Kidney (tissue), 14 donors: ENCODE data around the gene ANKRD42. TPM values are rescaled to one million over a fixed set of nuclear protein-coding genes. Genes with fewer than 3 reads are reported as not detected.

Experiments used
- DNase-seq, 5 donors: peaks; one replicate each; pipeline ENCODE4 v3.0.0-alpha.2; 2013 to 2020
- FAIRE-seq: peaks from 2 replicates; lab custom pipeline; 2012; peaks lifted over from hg19 to GRCh38; lab: Jason Lieb, UNC
- H3K27ac ChIP-seq, 2 donors: one replicate each; pipeline ENCODE4 v1.7.0; 2013; ENCODE audit warnings: low read depth in 2 of 2, low read length in 2 of 2, inconsistent platforms in 1 of 2
- H3K27me3 ChIP-seq: one replicate; pipeline ENCODE4 v1.7.1; 2013; ENCODE audit warnings: low read length, inconsistent platforms; ENCODE audit not compliant: control insufficient read depth, insufficient read depth
- H3K36me3 ChIP-seq, 3 donors: one replicate each; pipeline versions ENCODE4 v1.7.0 to v1.7.1; 2013; ENCODE audit warnings: low read length in 3 of 3, control low read depth in 1 of 3, inconsistent platforms in 1 of 3; ENCODE audit not compliant: insufficient read depth in 3 of 3, control insufficient read depth in 2 of 3
- H3K4me1 ChIP-seq, 3 donors: one replicate each; pipeline versions ENCODE4 v1.7.0 to v1.7.1; 2013; ENCODE audit warnings: low read length in 3 of 3, inconsistent platforms in 1 of 3, low read depth in 1 of 3; ENCODE audit not compliant: control insufficient read depth in 2 of 3, insufficient read depth in 2 of 3
- H3K4me3 ChIP-seq, 3 donors: one replicate each; pipeline versions ENCODE4 v1.7.0 to v1.8.1; 2013; ENCODE audit warnings: low read length in 3 of 3, control low read depth in 1 of 3, inconsistent platforms in 1 of 3
- H3K9ac ChIP-seq, 3 donors: one replicate each; pipeline versions ENCODE4 v1.7.0 to v1.7.1; 2013; ENCODE audit warnings: low read length in 3 of 3, control low read depth in 1 of 3, inconsistent platforms in 1 of 3
- H3K9me3 ChIP-seq, 3 donors: one replicate each; pipeline versions ENCODE4 v1.7.0 to v1.7.1; 2013; ENCODE audit warnings: low read length in 3 of 3, control low read depth in 1 of 3, inconsistent platforms in 1 of 3; ENCODE audit not compliant: control insufficient read depth in 2 of 3, insufficient read depth in 1 of 3
- intact Hi-C: fragments of 100-400 bp; cut with DNase I; formaldehyde crosslinking; loops from one replicate; pipeline ENCODE4 v1.11.1; 2022
- polyA plus RNA-seq: library from polyadenylated mRNA; stranded (reverse); fragments of 350-450 nt; fragmentation: Illumina TruSeq; extraction: RNeasy Lipid Tissue Mini Kit (QIAGEN cat#74804); gene quantifications from one replicate; pipeline ENCODE4 v1.2.3, GENCODE V29; 2014; ENCODE audit warnings: low read depth, low replicate concordance; ENCODE audit not compliant: insufficient read depth
- total RNA-seq: library from RNA; stranded (reverse); fragmentation: NEBNext Ultra II Directional; extraction: Animal tissue kit (Norgen Biotek cat#: 25700); gene quantifications from one replicate; pipeline ENCODE4 v1.2.1, GENCODE V29; 2021
- TF ChIP-seq, protein P1 (sequence below): IDR thresholded peaks from 3 replicates; pipeline ENCODE4 v1.5.1; 2012; ENCODE audit warnings: mild to moderate bottlenecking, moderate library complexity, borderline replicate concordance; ENCODE audit not compliant: insufficient read depth; ENCODE audit errors: extremely low read depth
- donor health status: control.
- donor health status: control.
- donor health status: control.
- donor health status: control.
- donor health status: control.
- donor health status: DM: yes; HTN: yes; CAD: no.
- donor health status: Normal renal cell carcinoma (clear cell type).

ANKRD42 gene
- total and polyA plus RNA-seq, 2 donors from 2014 or later: 12.1 to 22.5 TPM

DNA sequence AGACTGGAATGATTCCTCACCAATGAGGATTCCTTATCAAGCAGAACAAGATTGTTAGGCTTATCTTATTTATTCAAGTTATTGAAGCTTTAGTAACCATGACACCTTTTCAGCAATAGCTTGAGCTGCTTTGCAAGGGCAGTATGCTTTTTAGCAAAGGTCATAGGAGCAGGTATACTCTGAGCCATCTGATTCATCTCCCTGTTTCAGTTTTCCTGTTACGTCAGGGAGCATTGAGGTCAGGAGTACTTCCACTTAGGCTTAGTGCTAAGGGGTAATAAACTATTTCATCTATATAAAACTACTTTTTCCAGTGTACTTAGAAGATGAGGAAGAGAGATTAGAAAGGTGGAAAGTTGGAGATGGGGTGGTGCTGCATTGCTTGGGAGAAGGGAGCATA is 17.7 kb upstream of the ANKRD42 start:
- TF ChIP-seq, protein P1, sequence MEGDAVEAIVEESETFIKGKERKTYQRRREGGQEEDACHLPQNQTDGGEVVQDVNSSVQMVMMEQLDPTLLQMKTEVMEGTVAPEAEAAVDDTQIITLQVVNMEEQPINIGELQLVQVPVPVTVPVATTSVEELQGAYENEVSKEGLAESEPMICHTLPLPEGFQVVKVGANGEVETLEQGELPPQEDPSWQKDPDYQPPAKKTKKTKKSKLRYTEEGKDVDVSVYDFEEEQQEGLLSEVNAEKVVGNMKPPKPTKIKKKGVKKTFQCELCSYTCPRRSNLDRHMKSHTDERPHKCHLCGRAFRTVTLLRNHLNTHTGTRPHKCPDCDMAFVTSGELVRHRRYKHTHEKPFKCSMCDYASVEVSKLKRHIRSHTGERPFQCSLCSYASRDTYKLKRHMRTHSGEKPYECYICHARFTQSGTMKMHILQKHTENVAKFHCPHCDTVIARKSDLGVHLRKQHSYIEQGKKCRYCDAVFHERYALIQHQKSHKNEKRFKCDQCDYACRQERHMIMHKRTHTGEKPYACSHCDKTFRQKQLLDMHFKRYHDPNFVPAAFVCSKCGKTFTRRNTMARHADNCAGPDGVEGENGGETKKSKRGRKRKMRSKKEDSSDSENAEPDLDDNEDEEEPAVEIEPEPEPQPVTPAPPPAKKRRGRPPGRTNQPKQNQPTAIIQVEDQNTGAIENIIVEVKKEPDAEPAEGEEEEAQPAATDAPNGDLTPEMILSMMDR: no peak
- H3K27me3 ChIP-seq: no peaks in the 10 kb centered on the region
- H3K27ac ChIP-seq: no peak overlapping the region
- no peaks in the 10 kb centered on the region for H3K9me3 ChIP-seq
- DNase-seq (no peak), FAIRE-seq (no peak)
- no peak overlapping the region for H3K4me3 ChIP-seq
- intact Hi-C loops: no loop called here
- H3K4me1 ChIP-seq: peaks cover 0 to 10% (median 6%) of the 10 kb centered on the region in 3 donors
- no peak overlapping the region for H3K9ac ChIP-seq
- peaks cover 4 to 26% (median 12%) of the 10 kb centered on the region in 3 donors for H3K36me3 ChIP-seq

DNA sequence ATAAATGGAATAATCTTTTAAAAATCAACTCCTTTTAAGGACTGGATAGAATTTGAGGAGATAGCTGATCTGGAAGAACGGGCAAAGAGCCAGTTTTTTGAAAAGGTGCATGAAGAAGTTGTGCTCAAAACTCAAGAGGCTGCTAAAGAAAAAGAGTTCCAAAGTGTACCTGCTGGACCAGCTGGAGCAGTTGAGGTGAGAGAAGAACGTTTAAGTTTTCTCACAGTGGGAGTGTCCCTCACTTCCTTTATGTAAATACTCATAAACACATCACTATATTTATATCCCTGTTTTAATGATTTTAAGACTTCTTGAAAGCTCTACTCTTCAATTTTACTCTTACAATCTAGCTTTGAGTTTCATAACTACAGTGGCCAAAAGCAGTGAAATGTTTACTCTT is 11.7 kb upstream of the ANKRD42 start:
- TF ChIP-seq, protein P1: no peak
- intact Hi-C loops: no loop called here
- no peaks in the 10 kb centered on the region for H3K9me3 ChIP-seq
- no peaks in the 10 kb centered on the region for H3K27me3 ChIP-seq
- H3K4me3 ChIP-seq: no peak overlapping the region
- H3K36me3 ChIP-seq: peaks cover 16 to 57% (median 28%) of the 10 kb centered on the region in 3 donors
- H3K4me1 ChIP-seq: no peaks in the 10 kb centered on the region
- no peak overlapping the region for H3K27ac ChIP-seq
- DNase-seq (no peak), FAIRE-seq (no peak)
- no peak overlapping the region for H3K9ac ChIP-seq

DNA sequence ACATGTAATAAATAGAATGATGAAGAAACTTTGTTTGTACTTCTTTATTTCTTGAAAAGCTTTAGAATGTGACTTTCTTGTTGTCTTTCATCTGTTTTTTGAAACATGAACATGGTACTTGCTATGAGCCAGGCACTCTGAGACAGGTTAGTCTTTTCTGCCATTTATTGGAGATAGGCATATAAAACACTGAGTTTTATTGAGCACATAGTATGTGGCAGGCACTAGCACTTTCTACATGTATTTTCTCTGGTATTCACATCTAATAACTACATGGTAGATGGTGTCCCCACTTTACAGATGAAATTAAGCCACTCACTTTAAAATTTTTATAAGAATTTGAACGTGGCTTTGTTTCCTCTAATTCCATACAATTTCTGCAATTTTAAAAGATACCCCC is 7.7 kb upstream of the ANKRD42 start:
- H3K27me3 ChIP-seq: no peaks in the 10 kb centered on the region
- FAIRE-seq (no peak), DNase-seq (no peak)
- H3K36me3 ChIP-seq: peaks cover 12 to 35% (median 19%) of the 10 kb centered on the region in 3 donors
- no peak overlapping the region for H3K4me3 ChIP-seq
- H3K9me3 ChIP-seq: no peaks in the 10 kb centered on the region
- TF ChIP-seq, protein P1: no peak
- no peaks in the 10 kb centered on the region for H3K4me1 ChIP-seq
- H3K9ac ChIP-seq: no peak overlapping the region
- H3K27ac ChIP-seq: no peak overlapping the region
- intact Hi-C loops: no loop called here

DNA sequence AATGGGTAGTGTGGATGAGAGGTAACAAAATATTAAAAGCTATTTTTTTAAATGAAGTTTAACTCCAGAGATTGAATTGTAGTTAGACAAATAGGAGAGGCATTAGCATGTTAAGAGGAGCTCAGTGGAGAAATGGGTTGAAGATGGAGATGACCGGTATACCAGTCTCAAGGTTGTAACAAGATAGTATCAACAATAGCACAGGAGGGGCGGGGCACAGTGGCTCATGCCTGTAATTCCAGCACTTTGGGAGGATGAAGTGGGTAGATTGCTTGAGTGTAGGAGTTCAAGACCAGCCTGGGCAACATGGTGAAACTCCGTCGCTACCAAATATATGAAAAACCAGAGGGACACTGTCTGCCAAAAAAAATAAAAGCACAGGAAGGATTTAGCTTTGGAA is 6.0 kb upstream of the ANKRD42 start:
- TF ChIP-seq, protein P1: no peak
- H3K9ac ChIP-seq: no peak overlapping the region
- no peak overlapping the region for H3K4me3 ChIP-seq
- FAIRE-seq (no peak), DNase-seq (no peak)
- H3K27ac ChIP-seq: no peak overlapping the region
- H3K27me3 ChIP-seq: no peaks in the 10 kb centered on the region
- peaks cover 0 to under 1% (median 0%) of the 10 kb centered on the region in 3 donors for H3K4me1 ChIP-seq
- intact Hi-C loops: no loop called here
- no peaks in the 10 kb centered on the region for H3K9me3 ChIP-seq
- peaks cover 7 to 28% (median 12%) of the 10 kb centered on the region in 3 donors for H3K36me3 ChIP-seq
